Stimulated activated CD4-positive, alpha-beta T cell treated with anti-CD3 and anti-CD28 coated beads, Interleukin-4, amount 100 ng/mL, for 1 hour (primary cell): ENCODE measurements around the gene PCDHB15.

Source experiments
- DNase-seq: peaks from one replicate; pipeline ENCODE4 v3.0.0-alpha.2; 2020

PCDHB15 gene

DNA sequence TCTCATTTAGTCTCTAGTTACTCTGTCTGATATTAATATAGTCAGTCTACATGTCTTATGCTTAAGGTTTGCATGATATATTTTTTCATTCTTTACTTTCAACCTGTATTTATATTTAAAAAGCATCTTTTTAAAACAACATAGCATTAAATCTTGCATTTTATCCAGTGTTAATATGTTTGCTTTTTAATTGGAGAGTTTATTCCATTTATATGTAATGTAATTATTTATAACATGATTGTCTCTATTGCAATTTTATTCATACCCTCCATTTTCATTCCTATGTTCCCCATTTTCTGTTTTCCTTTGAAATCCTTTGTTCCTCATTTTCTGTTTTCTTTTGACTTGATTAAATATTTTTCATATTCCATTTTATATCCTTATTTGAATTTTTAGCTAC, 13.3 kb downstream of the PCDHB15 start:
- no peak for DNase-seq

DNA sequence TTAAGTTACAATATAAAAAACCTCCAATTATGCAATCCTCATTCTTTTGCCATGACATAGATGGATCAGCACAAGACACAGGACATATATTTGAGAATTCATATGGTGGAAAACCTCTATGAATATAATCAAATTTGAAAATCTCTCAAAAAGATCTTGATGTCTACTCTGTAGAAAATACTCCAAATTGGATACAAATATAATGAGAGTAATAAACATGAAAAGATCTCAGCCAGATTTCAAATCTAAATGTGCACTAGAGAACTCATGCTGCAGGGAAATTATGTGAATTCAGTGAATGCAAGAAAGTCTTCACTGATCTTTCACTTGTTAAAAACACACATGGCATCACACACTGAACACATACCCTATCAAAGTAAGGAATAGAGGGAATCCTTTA, 13.8 kb downstream of the PCDHB15 start:
- DNase-seq: no peak

DNA sequence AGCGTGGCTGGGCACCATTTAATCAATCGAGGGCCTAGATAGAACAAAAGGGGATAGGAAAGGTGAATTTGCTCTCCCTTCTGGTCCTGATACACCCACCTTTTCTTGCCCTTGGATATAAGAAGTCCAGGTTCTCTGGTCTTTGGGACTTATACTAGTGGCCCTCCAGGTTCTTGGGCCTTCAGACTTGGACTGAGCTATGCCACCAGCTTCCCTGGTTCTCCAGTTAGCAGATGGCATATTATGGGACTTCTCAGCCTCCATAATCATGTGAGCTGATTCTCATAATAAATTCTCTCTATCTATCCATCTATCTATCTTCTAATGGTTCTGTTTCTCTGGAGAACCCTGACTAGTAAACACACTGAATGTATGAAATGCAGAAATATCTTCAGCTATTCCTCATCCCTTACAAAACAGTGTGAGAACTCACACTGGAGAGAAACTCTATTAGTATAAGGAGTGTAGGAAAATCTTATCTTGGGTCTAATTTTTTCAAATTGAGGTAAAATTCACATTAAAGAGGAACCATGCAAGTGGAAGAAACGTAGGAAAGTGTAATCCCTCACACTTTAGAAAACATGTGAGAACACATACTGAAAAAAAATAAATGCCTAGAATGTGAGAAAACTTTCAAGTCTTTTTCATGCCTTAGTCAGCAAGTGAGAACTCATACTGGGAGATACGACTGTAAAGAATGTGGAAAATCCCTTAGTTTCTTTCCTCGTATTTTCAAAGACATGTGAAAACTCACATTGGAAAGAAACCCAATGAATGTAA, 15.5 kb downstream of the PCDHB15 start:
- no peak for DNase-seq

DNA sequence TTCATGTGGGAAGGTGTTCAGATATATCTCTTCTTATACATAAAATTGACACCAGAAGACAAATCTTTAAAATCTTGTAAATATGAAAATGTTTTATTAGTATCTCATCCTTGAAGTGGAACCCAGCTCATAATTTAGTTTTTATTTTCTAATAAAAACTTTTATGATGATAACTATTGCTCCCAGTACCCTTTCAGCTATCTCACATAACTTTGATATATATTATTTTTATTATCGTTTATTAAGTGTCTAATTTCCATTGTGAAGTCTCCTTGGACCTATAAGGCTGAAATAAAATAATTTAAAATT, 16.0 kb downstream of the PCDHB15 start:
- DNase-seq: no peak

DNA sequence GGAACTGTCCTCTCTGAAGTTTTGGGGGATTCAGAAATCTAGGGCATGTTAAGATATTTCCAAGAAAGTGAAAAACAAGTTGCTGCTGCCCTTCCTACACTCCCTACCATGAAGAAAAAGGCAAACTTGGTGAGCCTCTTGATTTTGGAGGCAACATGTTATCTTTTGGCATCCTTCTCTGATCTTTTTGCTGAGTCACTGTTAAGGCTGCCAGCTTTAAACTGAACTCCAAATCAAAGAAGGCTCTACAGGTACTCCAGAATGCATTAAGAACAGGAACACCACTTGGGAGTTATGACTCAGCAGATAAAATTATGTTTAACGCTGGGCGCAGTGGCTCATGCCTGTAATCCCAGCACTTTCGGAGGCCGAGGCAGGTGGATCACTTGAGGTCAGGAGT, 24.0 kb downstream of the PCDHB15 start:
- DNase-seq: no peak

DNA sequence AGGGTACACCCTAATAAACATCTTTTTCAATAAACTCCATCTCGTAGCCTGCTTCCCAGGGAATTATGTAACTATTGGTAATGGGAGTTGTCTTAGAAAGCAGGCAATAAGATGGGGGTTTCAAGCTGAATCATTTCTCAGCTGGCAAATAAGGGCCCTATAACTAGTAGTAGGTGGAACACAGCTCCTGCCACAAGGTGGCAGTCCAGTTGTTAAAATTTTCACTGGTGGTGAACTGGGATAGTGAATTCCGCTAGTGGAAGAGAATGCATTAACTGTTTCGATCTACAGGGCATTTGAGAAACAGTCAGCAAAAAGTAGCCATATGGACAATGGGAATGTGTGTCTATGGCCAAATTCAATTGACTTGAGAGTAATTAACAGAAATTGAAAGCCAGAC, 27.7 kb downstream of the PCDHB15 start:
- DNase-seq: no peak

DNA sequence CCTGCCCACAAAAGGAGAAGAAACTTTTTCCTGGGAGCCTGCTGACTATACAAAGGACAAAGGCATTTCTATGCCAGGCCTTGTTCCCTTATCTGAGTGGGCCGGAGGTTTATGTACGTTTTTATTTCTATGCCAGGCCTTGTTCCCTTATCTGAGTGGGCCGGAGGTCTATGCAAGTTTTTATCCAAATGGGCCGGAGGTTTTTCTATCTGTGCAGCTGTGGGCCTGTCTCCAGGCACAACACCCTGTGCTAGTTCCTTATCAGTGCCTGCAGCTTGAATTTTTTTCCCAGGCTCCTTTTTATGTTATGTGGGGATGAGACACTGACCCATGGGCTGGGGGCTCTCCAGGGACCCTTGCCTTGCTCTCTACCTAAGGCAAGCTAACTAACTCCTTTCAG, 53.2 kb downstream of the PCDHB15 start:
- DNase-seq: no peak
